SJCRH30 (cell line): ENCODE measurements around the gene LDAF1. TPM values are rescaled to one million over a fixed set of nuclear protein-coding genes. Genes with fewer than 3 reads are reported as not detected.
"Not testable (repeated sequence)": the region's sequence is repeated elsewhere in the genome, so short reads cannot be mapped to it uniquely, and the experiment has no call there.

Experiments used
- DNase-seq, 2 experiments: peaks; one replicate each; pipeline ENCODE4 v3.0.0-alpha.2; 2015 to 2020
- H3K27ac ChIP-seq: fragments of 250-450 bp; sonication (Bioruptor Pico); 2 replicates; pipeline ENCODE4 v1.5.1; 2020; ENCODE audit warnings: mild to moderate bottlenecking, moderate library complexity
- H3K27me3 ChIP-seq: fragments of 250-450 bp; sonication (Bioruptor Pico); 2 replicates; pipeline ENCODE4 v1.5.1; 2020; ENCODE audit warnings: mild to moderate bottlenecking, moderate library complexity
- H3K36me3 ChIP-seq: fragments of 250-450 bp; sonication (Bioruptor Pico); 2 replicates; pipeline ENCODE4 v1.5.1; 2020; ENCODE audit warnings: mild to moderate bottlenecking, moderate library complexity
- H3K4me1 ChIP-seq: fragments of 250-450 bp; sonication (Bioruptor Pico); 2 replicates; pipeline ENCODE4 v1.5.1; 2020; ENCODE audit warnings: mild to moderate bottlenecking, moderate library complexity
- H3K4me3 ChIP-seq: fragments of 250-450 bp; sonication (Bioruptor Pico); 2 replicates; pipeline ENCODE4 v1.5.1; 2020; ENCODE audit warnings: mild to moderate bottlenecking, moderate library complexity
- H3K9me3 ChIP-seq: fragments of 250-450 bp; sonication (Bioruptor Pico); replicated peaks from 2 replicates; pipeline ENCODE4 v1.5.1; 2020; ENCODE audit warnings: mild to moderate bottlenecking, moderate library complexity
- total RNA-seq: library from RNA; depleted of rRNA; stranded (reverse); fragments of >200 nt; shearing (Covaris generic); gene quantifications from 2 replicates; pipeline ENCODE4 v1.2.3, GENCODE V29; 2014

Gene LDAF1
- total RNA-seq, 1 experiment from 2014 or later, result 6.8 TPM

GRCh38 chr16:21172650-21173049 is 14.2 kb downstream of the LDAF1 start:
- H3K9me3 ChIP-seq, result no peaks in the 10 kb centered on the region
- H3K4me1 ChIP-seq, result no peaks in the 10 kb centered on the region
- DNase-seq, result no peak
- H3K36me3 ChIP-seq, result no peaks in the 10 kb centered on the region
- no peak overlapping the region for H3K4me3 ChIP-seq
- no peaks in the 10 kb centered on the region for H3K27me3 ChIP-seq
- no peak overlapping the region for H3K27ac ChIP-seq

- Histone ChIP-seq H3K27me3 (no peaks in the 10 kb centered on the region), H3K27ac (no peak overlapping the region), H3K9me3 (no peaks in the 10 kb centered on the region), H3K36me3 (no peaks in the 10 kb centered on the region), H3K4me1 (no peaks in the 10 kb centered on the region), H3K4me3 (no peak overlapping the region)
- no peak for DNase-seq
Measured at GRCh38 chr16:21175397-21175796, 16.9 kb downstream of the LDAF1 start.

- Histone ChIP-seq H3K9me3 (no peaks in the 10 kb centered on the region; the same call in 1 of the 2 replicates), H3K27me3 (no peaks in the 10 kb centered on the region), H3K36me3 (no peaks in the 10 kb centered on the region), H3K27ac (no peak overlapping the region), H3K4me1 (no peaks in the 10 kb centered on the region), H3K4me3 (no peak overlapping the region)
- no peak for DNase-seq
Measured at GRCh38 chr16:21179126-21179982, 20.9 kb downstream of the LDAF1 start.

GRCh38 chr16:21179983-21180365 is 21.5 kb downstream of the LDAF1 start:
- H3K27ac ChIP-seq, result no peak overlapping the region
- no peak overlapping the region for H3K4me3 ChIP-seq
- H3K9me3 ChIP-seq, result no peaks in the 10 kb centered on the region; the same call in 1 of the 2 replicates
- no peaks in the 10 kb centered on the region for H3K36me3 ChIP-seq
- H3K4me1 ChIP-seq, result no peaks in the 10 kb centered on the region
- no peaks in the 10 kb centered on the region for H3K27me3 ChIP-seq
- no peak for DNase-seq

GRCh38 chr16:21183995-21184394 is 25.5 kb downstream of the LDAF1 start:
- Histone ChIP-seq H3K9me3 (no peaks in the 10 kb centered on the region; the same call in 1 of the 2 replicates), H3K4me3 (no peak overlapping the region), H3K27me3 (no peaks in the 10 kb centered on the region), H3K36me3 (no peaks in the 10 kb centered on the region), H3K27ac (no peak overlapping the region), H3K4me1 (no peaks in the 10 kb centered on the region)
- DNase-seq, result no peak

GRCh38 chr16:21184834-21185233 is 26.4 kb downstream of the LDAF1 start:
- no peak overlapping the region for H3K4me3 ChIP-seq
- no peak for DNase-seq
- no peaks in the 10 kb centered on the region; the same call in 1 of the 2 replicates for H3K9me3 ChIP-seq
- no peaks in the 10 kb centered on the region for H3K27me3 ChIP-seq
- no peaks in the 10 kb centered on the region for H3K36me3 ChIP-seq
- no peaks in the 10 kb centered on the region for H3K4me1 ChIP-seq
- no peak overlapping the region for H3K27ac ChIP-seq

GRCh38 chr16:21185659-21186325 is 27.3 kb downstream of the LDAF1 start:
- no peak for DNase-seq
- Histone ChIP-seq H3K27ac (no peak overlapping the region), H3K4me3 (no peak overlapping the region), H3K9me3 (no peaks in the 10 kb centered on the region; the same call in 1 of the 2 replicates), H3K27me3 (no peaks in the 10 kb centered on the region), H3K36me3 (no peaks in the 10 kb centered on the region), H3K4me1 (no peaks in the 10 kb centered on the region)

GRCh38 chr16:21186326-21186691 is 27.8 kb downstream of the LDAF1 start:
- DNase-seq, result peak; percentile 30 to 54
- Histone ChIP-seq H3K27me3 (no peaks in the 10 kb centered on the region), H3K27ac (no peak overlapping the region), H3K4me1 (no peaks in the 10 kb centered on the region), H3K9me3 (no peaks in the 10 kb centered on the region; the same call in 1 of the 2 replicates), H3K36me3 (no peaks in the 10 kb centered on the region), H3K4me3 (no peak overlapping the region)

GRCh38 chr16:21189311-21189710 is 30.8 kb downstream of the LDAF1 start:
- H3K27ac ChIP-seq, result no peak overlapping the region
- no peaks in the 10 kb centered on the region for H3K9me3 ChIP-seq
- no peaks in the 10 kb centered on the region for H3K4me1 ChIP-seq
- H3K4me3 ChIP-seq, result no peak overlapping the region
- no peak for DNase-seq
- H3K36me3 ChIP-seq, result no peaks in the 10 kb centered on the region
- no peaks in the 10 kb centered on the region; the same call in 1 of the 2 replicates for H3K27me3 ChIP-seq

GRCh38 chr16:21190013-21190412 is 31.5 kb downstream of the LDAF1 start:
- Histone ChIP-seq H3K27ac (no peak overlapping the region), H3K36me3 (no peaks in the 10 kb centered on the region), H3K27me3 (no peaks in the 10 kb centered on the region; the same call in 1 of the 2 replicates), H3K4me1 (no peaks in the 10 kb centered on the region), H3K4me3 (no peak overlapping the region), H3K9me3 (no peaks in the 10 kb centered on the region)
- no peak for DNase-seq

GRCh38 chr16:21190599-21190998 is 32.1 kb downstream of the LDAF1 start:
- Histone ChIP-seq H3K4me3 (no peak overlapping the region), H3K27ac (no peak overlapping the region), H3K27me3 (no peaks in the 10 kb centered on the region; the same call in 1 of the 2 replicates), H3K9me3 (no peaks in the 10 kb centered on the region), H3K4me1 (no peaks in the 10 kb centered on the region), H3K36me3 (no peaks in the 10 kb centered on the region)
- DNase-seq, result no peak

GRCh38 chr16:21192991-21193390 is 34.5 kb downstream of the LDAF1 start:
- DNase-seq, result no peak
- no peak overlapping the region for H3K27ac ChIP-seq
- no peak overlapping the region for H3K4me3 ChIP-seq
- H3K9me3 ChIP-seq, result no peaks in the 10 kb centered on the region
- H3K36me3 ChIP-seq, result no peaks in the 10 kb centered on the region
- H3K4me1 ChIP-seq, result no peaks in the 10 kb centered on the region
- no peaks in the 10 kb centered on the region; the same call in 1 of the 2 replicates for H3K27me3 ChIP-seq

- H3K27me3 ChIP-seq, result no peaks in the 10 kb centered on the region; the same call in none of the 2 replicates
- no peak overlapping the region for H3K27ac ChIP-seq
- no peak for DNase-seq
- no peak overlapping the region for H3K4me3 ChIP-seq
- H3K9me3 ChIP-seq, result no peaks in the 10 kb centered on the region
- no peaks in the 10 kb centered on the region for H3K4me1 ChIP-seq
- H3K36me3 ChIP-seq, result no peaks in the 10 kb centered on the region
Measured at GRCh38 chr16:21194771-21195301, 36.4 kb downstream of the LDAF1 start.

GRCh38 chr16:21195330-21195729 is 36.9 kb downstream of the LDAF1 start:
- H3K9me3 ChIP-seq, H3K27me3 ChIP-seq, H3K27ac ChIP-seq, H3K4me1 ChIP-seq, DNase-seq, H3K36me3 ChIP-seq, H3K4me3 ChIP-seq: not testable (repeated sequence)

GRCh38 chr16:21197112-21197511 is 38.6 kb downstream of the LDAF1 start:
- H3K27ac ChIP-seq, result no peak overlapping the region
- H3K36me3 ChIP-seq, result no peaks in the 10 kb centered on the region
- H3K4me3 ChIP-seq, result no peak overlapping the region
- DNase-seq, result no peak
- no peaks in the 10 kb centered on the region; the same call in none of the 2 replicates for H3K27me3 ChIP-seq
- H3K9me3 ChIP-seq, result no peaks in the 10 kb centered on the region
- H3K4me1 ChIP-seq, result no peaks in the 10 kb centered on the region
